Ectodermal cell (in vitro differentiated cells): Measurements from ENCODE around the gene TSPAN18.

Experiments
- H3K27ac ChIP-seq: 2 replicates; pipeline ENCODE4 v1.7.0; 2013; ENCODE audit warnings: mild to moderate bottlenecking, low read depth, low read length; ENCODE audit not compliant: insufficient read depth, poor library complexity, severe bottlenecking
- H3K27me3 ChIP-seq: 2 replicates; pipeline ENCODE4 v1.7.0; 2013; ENCODE audit warnings: mild to moderate bottlenecking, low read length; ENCODE audit not compliant: insufficient read depth, control insufficient read depth, poor library complexity, severe bottlenecking
- H3K36me3 ChIP-seq: one replicate; pipeline ENCODE4 v1.7.0; 2013; ENCODE audit warnings: low read length; ENCODE audit not compliant: control insufficient read depth, insufficient read depth
- H3K4me1 ChIP-seq: one replicate; pipeline ENCODE4 v1.7.0; 2013; ENCODE audit warnings: low read length; ENCODE audit not compliant: control insufficient read depth, insufficient read depth
- H3K4me3 ChIP-seq: 2 replicates; pipeline ENCODE4 v1.7.0; 2013; ENCODE audit warnings: low read depth, low read length, control low read depth; ENCODE audit not compliant: insufficient read depth
- H3K9me3 ChIP-seq: 2 replicates; pipeline ENCODE4 v1.7.0; 2013; ENCODE audit warnings: mild to moderate bottlenecking, low read length, moderate library complexity; ENCODE audit not compliant: control insufficient read depth
- WGBS, 2 experiments: methylation state at CpG; one replicate each; pipeline ENCODE4 v1.1.7; 2013; ENCODE audit warnings: missing lambda C conversion rate in 2 of 2; 5-methylcytosine and 5-hydroxymethylcytosine counted together

The TSPAN18 gene

GRCh38 chr11:44748606-44749005, 21.8 kb downstream of the TSPAN18 start:
- no peaks in the 10 kb centered on the region for H3K27me3 ChIP-seq
- H3K36me3 ChIP-seq, result no peaks in the 10 kb centered on the region
- H3K4me1 ChIP-seq, result peaks cover 8% of the 10 kb centered on the region
- no peak overlapping the region for H3K4me3 ChIP-seq
- H3K9me3 ChIP-seq, result no peaks in the 10 kb centered on the region
- 94 to 95% methylated on average over 8 of the region's 8 CpGs for WGBS, 2 experiments
- H3K27ac ChIP-seq, result no peak overlapping the region

GRCh38 chr11:44749189-44749588, 22.4 kb downstream of the TSPAN18 start:
- Histone ChIP-seq H3K36me3 (no peaks in the 10 kb centered on the region), H3K4me3 (no peak overlapping the region), H3K4me1 (peaks cover 8% of the 10 kb centered on the region), H3K9me3 (no peaks in the 10 kb centered on the region), H3K27me3 (no peaks in the 10 kb centered on the region), H3K27ac (no peak overlapping the region)
- WGBS, 2 experiments, result 97 to 98% methylated on average over 2 of the region's 2 CpGs

DNA sequence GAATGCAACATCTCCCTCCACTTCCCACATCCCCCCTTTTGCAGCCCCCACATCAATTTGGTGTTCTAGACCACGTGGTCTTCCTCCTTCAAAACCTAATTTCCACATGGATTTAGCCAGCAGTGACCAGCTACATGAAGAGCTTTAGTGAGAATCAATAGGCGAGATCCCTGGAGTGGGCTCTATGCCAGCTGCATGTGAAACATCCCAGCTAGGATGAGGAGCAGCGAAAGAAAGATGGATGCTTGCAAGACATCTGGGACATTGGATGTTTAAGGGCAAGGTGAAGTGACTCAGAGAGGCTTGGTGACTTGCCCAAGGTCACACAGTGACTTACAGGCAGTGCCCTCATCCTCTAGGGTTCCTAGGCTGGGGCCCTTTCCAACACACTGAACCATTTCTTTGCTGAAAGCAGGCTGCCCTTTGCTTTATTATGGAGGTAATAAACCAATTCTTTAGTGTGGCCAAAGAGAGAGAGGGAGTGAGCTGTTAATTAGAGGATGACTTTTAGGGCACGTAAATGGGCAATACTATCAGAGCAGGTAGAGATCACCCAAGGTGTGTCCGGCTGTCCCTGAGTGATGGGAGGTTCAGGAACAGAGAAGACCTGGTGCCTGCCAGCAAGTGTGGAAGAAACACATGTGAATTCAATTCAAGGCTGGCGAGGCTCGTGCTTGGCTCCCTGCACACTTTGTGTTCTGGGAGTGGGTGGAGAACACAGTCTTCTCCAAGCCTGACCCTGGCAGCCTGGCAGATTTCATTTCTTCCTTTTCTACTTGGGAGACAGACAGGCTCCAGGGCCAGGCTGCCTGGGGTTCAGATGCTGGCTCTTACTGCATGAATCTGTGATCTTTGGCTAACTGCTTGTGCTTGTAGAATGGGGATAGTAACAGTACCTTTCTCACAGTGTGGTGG, 24.0 kb downstream of the TSPAN18 start:
- WGBS, 2 experiments, result 85 to 90% methylated on average over 7 of the region's 7 CpGs
- no peaks in the 10 kb centered on the region for H3K9me3 ChIP-seq
- no peaks in the 10 kb centered on the region for H3K36me3 ChIP-seq
- no peak overlapping the region for H3K4me3 ChIP-seq
- peaks cover 23% of the 10 kb centered on the region for H3K4me1 ChIP-seq
- H3K27ac ChIP-seq, result no peak overlapping the region
- no peaks in the 10 kb centered on the region for H3K27me3 ChIP-seq

DNA sequence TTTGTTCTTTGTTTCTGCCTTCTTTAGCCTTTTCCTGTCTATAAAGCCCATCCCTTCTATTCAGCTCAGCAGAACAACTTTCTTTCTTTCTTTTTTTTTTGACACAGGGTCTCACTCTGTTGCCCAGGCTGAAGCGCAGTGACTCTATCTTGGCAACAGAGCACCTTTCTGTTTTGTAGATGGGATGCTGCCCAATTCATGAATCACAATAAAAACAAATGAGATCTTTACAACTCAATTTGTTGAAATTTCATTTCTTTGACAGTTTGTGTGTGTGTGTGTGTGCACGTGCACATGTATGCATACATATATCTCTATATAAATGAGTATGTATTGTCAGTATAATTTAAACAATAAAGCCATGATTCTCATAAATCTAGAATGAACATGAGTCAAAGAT, 25.5 kb downstream of the TSPAN18 start:
- H3K36me3 ChIP-seq, result no peaks in the 10 kb centered on the region
- H3K9me3 ChIP-seq, result no peaks in the 10 kb centered on the region
- H3K27me3 ChIP-seq, result no peaks in the 10 kb centered on the region
- 90 to 100% methylated on average over 1 of the region's 2 CpGs for WGBS, 2 experiments
- H3K4me1 ChIP-seq, result peaks cover 23% of the 10 kb centered on the region
- no peak overlapping the region for H3K27ac ChIP-seq
- no peak overlapping the region for H3K4me3 ChIP-seq

DNA sequence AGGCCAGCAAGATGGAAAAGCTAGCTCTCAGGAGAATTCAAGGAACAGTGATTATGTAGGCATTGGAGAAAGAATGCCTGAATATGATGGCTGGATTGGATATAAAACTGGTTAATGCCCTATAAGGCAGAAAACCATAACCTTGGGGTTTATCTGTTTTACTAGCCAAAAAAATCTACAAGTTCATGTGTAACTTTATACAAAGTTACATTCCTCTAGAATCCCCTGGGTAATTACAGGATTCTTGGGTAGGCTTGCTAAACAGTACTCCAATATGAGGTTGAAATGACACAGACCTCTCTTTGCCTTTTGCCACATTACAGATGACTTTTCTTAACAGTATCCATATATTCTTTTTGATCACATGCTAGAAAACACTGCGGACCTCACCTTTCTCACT, 26.0 kb downstream of the TSPAN18 start:
- H3K4me1 ChIP-seq, result peaks cover 23% of the 10 kb centered on the region
- no peak overlapping the region for H3K27ac ChIP-seq
- 86 to 90% methylated on average over 1 of the region's 1 CpG for WGBS, 2 experiments
- H3K27me3 ChIP-seq, result no peaks in the 10 kb centered on the region
- no peaks in the 10 kb centered on the region for H3K36me3 ChIP-seq
- H3K9me3 ChIP-seq, result no peaks in the 10 kb centered on the region
- no peak overlapping the region for H3K4me3 ChIP-seq

DNA sequence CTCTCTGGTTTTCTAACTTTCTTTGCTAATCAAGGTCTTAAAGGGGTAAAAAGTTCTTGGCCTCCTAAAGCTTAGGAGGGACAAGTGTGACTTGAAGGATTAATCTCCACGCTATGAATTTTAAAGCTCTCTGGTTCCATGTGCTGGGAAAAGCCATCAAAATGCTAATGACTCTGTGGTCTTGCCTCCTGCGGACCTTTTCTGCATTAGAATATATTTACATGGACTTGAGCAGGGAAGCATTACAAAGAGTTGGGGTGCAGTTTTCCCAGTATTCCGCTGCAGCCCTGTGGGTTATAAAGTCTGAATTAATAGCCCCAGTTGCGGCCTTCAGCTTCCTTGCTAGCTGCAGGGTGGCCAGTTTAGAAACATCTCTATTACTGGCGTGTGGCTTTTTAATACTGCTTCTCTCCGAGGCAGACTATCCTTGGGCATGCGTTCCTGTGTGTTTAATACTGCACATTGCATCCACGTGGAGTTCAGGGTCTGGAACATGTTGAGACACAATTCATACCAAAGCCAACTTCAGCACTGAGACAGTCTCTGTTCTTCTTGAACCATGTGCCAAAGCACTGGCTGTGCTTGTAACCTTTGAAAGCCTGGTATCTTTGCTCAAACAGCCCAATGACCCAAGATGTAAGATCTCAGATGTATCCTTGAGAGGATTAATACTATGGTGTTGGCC, 27.3 kb downstream of the TSPAN18 start:
- Histone ChIP-seq H3K4me1 (peaks cover 23% of the 10 kb centered on the region), H3K36me3 (no peaks in the 10 kb centered on the region), H3K9me3 (no peaks in the 10 kb centered on the region), H3K27ac (no peak overlapping the region), H3K27me3 (no peaks in the 10 kb centered on the region), H3K4me3 (no peak overlapping the region)
- WGBS, 2 experiments, result 19% methylated on average over 8 of the region's 8 CpGs

DNA sequence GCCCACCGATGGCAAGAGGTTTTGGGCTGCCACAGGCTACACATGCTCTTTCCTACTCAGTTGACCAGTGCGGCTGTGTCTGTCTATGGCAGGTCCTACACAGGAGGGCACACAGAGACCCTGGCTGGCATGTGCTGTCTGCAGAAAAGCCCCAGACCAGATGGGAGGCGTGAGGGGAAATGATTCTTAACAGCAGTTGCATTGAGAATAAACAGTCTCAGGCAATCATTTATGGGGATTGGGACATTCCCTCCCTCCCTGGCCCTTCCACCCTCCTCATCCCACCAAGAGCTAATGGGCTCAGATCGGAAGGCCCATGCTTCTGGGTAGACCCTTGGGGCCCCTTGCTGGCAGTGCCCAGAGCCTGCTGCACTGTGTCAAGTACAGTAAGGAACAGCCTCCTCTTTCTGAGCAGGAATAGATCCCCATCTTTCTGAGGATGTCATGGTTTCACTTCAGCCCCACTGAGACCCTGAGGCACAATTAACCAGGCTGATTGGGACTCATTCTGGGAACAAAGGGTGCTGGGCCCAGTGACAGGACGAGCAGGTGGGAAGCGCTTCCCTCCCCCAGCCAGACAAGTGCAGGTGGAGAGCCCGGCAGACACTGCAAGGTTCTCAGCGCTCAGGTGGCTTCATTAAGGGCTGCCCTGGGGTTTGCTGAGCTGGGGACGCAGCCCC, 28.3 kb downstream of the TSPAN18 start:
- Histone ChIP-seq H3K27ac (peak overlapping the region; percentile 11), H3K36me3 (no peaks in the 10 kb centered on the region), H3K27me3 (no peaks in the 10 kb centered on the region), H3K9me3 (no peaks in the 10 kb centered on the region), H3K4me3 (no peak overlapping the region), H3K4me1 (peaks cover 28% of the 10 kb centered on the region)
- WGBS, 2 experiments, result 49 to 52% methylated on average over 9 of the region's 9 CpGs

DNA sequence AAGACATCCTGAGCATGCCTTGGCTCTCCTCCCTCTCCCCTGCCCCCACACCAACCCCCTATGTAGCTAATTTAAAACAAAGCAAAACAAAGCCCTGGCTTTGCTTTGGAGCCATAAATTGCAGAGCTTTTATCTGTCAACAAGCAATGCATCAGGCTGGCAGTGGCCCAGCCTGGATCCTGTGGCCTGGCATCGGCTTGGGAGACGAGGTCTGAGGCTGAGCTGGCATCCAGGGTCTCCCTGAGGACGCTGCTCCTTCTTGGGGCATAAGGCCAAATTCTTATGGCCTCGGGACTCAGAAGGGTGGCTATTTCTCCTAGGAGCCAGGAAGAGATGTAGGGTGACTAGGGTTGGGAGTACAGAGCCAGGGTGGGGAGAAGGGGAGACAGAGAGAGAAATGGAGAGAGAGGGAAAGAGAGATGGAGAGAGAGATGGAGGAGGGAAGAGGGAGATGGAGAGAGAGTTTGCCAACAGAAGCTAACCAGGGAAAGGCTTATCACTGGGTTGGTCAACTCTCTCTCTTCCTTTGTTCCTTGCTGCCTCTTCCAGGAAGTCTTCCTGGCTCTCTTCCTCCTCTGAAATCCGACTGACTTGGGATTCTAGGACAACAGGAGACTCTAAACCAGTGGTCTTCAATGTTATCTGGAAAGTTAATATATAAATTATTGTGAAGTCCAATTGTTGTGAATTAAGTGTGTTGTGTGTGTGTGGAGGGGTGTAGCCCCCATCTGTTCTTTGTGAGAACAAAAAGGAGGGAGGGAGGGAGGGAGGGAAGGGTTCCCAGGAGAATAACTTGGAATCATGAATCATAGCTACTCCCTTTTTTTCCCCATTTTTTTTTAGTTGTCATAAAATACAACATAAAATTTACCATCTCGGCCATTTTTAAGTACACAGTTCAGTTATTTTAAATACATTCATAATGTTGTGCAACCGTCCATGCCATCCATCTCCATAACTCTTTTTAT, 29.1 kb downstream of the TSPAN18 start:
- Histone ChIP-seq H3K4me1 (peaks cover 36% of the 10 kb centered on the region), H3K4me3 (no peak overlapping the region), H3K27ac (no peak overlapping the region), H3K36me3 (no peaks in the 10 kb centered on the region), H3K9me3 (no peaks in the 10 kb centered on the region), H3K27me3 (no peaks in the 10 kb centered on the region)
- 67 to 69% methylated on average over 7 of the region's 7 CpGs for WGBS, 2 experiments

DNA sequence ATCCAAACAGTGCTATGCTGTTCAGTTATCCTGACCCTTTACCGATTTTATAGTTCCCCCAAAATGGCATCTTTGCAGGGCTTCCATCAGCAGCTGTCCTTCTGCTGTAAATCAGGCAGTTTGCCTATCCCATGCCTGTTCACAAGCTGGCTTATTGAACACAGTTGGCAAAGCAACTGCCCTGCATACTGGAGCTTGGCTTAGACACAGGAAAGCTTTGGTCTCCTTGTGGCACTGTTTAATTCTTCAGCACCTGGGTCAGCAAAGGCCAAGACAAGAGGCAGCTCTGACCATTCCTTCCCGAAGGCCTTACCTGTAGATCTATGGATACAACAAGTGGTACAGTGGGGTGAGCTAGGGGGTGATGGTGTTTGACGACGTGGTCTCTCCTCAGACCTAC, 32.2 kb downstream of the TSPAN18 start:
- Histone ChIP-seq H3K27ac (no peak overlapping the region), H3K4me1 (peaks cover 40% of the 10 kb centered on the region), H3K36me3 (no peaks in the 10 kb centered on the region), H3K4me3 (no peak overlapping the region), H3K27me3 (no peaks in the 10 kb centered on the region), H3K9me3 (no peaks in the 10 kb centered on the region)
- WGBS, 2 experiments, result 85 to 89% methylated on average over 4 of the region's 4 CpGs
